Gastroesophageal sphincter (tissue), 3 donors: ENCODE results near the gene GALC.

Source experiments
- POLR2AphosphoS5 ChIP-seq: sonication (generic); formaldehyde crosslinking; IDR thresholded peaks from one replicate; pipeline ENCODE4 v1.6.1; 2017; ENCODE audit warnings: antibody characterized with exemption
- TF ChIP-seq, protein P1 (sequence below), 4 experiments: fragments of 200-600 bp in 2 of 4; fragments of 450-650 bp in 2 of 4; sonication (generic) in 1 of 4; IDR thresholded peaks; one replicate each; pipeline ENCODE4 v1.5.1; 2017 to 2019; ENCODE audit warnings: antibody characterized with exemption in 4 of 4, mild to moderate bottlenecking in 2 of 4, moderate library complexity in 2 of 4

- TF ChIP-seq, protein P1, sequence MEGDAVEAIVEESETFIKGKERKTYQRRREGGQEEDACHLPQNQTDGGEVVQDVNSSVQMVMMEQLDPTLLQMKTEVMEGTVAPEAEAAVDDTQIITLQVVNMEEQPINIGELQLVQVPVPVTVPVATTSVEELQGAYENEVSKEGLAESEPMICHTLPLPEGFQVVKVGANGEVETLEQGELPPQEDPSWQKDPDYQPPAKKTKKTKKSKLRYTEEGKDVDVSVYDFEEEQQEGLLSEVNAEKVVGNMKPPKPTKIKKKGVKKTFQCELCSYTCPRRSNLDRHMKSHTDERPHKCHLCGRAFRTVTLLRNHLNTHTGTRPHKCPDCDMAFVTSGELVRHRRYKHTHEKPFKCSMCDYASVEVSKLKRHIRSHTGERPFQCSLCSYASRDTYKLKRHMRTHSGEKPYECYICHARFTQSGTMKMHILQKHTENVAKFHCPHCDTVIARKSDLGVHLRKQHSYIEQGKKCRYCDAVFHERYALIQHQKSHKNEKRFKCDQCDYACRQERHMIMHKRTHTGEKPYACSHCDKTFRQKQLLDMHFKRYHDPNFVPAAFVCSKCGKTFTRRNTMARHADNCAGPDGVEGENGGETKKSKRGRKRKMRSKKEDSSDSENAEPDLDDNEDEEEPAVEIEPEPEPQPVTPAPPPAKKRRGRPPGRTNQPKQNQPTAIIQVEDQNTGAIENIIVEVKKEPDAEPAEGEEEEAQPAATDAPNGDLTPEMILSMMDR (IDR thresholded peaks at IDR 0.05): no peak
- TF ChIP-seq POLR2AphosphoS5: no peak
Measured at GRCh38 chr14:87995500-87996290, 2.7 kb upstream of the GALC start.
